ENCODE measurements around the gene IGF1.

IGF1 gene

DNA sequence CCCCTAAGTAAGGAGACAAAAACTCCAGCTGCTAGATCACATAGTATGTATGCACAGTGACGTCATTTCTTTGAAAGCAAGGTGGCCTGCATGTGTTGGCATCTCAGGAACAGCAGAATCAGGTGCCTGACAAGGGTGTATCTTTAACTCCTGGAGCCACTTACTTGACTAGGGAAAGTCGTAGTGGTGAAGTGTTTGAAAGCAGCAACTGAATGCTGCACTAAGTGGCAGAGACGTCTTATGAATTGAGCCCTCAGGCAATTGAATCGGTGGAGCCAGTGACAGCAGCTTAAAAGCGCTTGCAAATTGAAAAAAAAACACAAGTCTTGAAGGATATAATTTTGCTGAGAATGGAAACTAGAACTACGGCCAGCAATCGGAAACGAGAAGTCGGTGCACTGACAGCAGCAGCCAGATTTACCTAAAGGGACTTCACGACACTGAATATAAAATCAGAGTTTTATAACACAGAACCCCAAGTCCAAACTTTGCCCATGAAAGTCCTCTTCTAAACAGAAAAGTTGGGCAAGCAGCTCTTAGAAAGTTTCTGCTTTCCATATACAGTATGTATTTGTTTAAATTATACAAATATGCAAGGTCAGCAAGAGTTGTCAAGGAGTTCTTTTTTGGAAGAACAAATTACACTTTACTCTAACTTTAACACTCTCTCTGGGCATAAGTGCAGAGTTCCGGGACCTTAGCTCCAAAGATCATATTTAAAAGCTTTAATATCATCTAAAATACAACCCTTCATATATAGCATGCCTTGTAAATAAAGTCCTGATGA, 1.1 kb downstream of the IGF1 start:
- no peak overlapping the region for H3K4me3 Mint-ChIP-seq
- peaks cover 6% of the 10 kb centered on the region for H3K4me1 Mint-ChIP-seq
- H3K27ac Mint-ChIP-seq: no peak overlapping the region
- H3K36me3 Mint-ChIP-seq: peaks cover 5% of the 10 kb centered on the region
- no peaks in the 10 kb centered on the region for H3K9me3 Mint-ChIP-seq
- ATAC-seq: peak; percentile 38
- no peaks in the 10 kb centered on the region for H3K27me3 Mint-ChIP-seq

DNA sequence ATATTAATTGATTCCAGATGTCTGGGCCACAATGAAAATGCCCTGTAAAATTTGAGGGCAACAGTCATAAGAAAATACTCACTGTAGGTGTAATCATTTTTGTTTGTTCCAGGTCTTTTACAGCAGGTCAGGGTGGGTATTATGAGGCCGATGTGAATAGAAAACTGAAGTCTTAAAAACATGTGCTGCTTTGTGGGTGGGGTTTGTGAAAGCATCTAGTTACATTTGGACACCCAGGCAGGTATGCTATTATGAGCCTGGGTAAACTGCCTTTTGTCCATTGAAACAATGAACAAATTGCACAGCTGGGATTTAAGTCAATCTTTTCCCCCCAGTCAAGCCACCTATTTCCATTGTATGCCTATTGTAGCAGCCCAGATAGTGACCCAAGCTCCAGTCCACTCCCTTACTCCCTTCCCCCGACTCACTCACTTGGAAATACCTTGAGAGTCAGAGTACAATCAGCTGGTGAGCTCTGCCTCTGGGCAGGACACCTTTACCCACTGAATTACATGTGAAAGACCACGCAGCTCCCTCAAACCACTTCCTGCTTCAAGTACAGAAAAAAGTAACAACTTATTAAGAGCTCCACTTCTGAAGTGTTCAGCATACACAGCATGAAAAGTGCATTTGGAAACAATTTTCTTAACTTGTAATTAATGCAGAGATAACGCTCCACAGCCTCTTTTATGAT, 1.8 kb downstream of the IGF1 start:
- H3K36me3 Mint-ChIP-seq: peaks cover 5% of the 10 kb centered on the region
- peaks cover 8% of the 10 kb centered on the region for H3K4me1 Mint-ChIP-seq
- no peaks in the 10 kb centered on the region for H3K9me3 Mint-ChIP-seq
- peak; percentile 75 for ATAC-seq
- no peak overlapping the region for H3K4me3 Mint-ChIP-seq
- H3K27me3 Mint-ChIP-seq: no peaks in the 10 kb centered on the region
- no peak overlapping the region for H3K27ac Mint-ChIP-seq

DNA sequence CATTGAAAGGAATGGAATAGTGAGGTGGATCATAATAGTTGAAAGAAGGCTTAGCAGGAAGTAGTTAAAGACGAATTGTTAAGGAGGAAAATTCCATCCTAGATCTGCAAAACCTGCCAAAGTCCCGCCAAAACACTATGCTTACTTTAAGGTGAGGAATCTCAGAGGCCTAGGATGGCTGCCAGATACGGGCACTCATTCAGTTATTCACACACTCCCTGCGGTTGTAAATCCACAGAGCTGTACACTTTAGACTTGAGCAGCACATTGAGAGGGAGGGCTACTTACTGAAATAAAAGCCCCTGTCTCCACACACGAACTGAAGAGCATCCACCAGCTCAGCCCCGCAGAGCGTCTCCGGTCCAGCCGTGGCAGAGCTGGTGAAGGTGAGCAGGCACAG, 5.0 kb downstream of the IGF1 start:
- Mint-ChIP-seq H3K27me3 (no peaks in the 10 kb centered on the region), H3K4me3 (no peak overlapping the region), H3K9me3 (no peaks in the 10 kb centered on the region), H3K36me3 (no peaks in the 10 kb centered on the region), H3K4me1 (peaks cover 8% of the 10 kb centered on the region), H3K27ac (no peak overlapping the region)
- ATAC-seq: no peak

DNA sequence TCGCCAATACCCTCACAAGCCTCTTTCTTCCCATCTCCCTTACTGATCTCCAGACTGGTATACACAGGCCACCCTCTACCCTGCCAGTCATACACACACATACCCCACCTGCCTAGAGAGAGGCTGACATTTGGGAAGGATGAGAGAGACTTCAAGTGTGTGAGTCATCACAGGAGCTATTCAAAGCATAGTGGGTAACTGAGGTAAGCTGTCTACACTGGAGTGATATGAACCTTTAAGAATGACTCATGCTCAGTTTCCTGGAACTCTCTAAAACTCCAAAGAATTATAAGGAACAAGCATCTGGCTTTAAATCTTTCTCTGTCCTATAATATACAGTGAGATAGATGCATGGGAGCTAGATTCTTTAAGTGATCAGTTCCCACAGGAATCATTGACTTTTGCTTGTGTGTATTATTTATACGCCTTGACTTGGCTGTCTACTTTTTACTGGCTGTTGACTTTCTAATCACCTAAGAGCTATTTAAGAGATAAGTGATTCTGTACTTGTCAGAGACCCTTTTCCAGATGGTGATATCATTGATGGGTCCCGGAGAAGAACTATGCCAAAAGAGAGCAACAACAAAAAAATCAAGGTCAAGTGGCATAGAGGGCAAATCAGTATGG, 5.8 kb downstream of the IGF1 start:
- peaks cover 8% of the 10 kb centered on the region for H3K4me1 Mint-ChIP-seq
- H3K9me3 Mint-ChIP-seq: no peaks in the 10 kb centered on the region
- no peak overlapping the region for H3K4me3 Mint-ChIP-seq
- H3K36me3 Mint-ChIP-seq: no peaks in the 10 kb centered on the region
- ATAC-seq: peak; percentile 59
- peak overlapping the region; percentile 33 for H3K27ac Mint-ChIP-seq
- no peaks in the 10 kb centered on the region for H3K27me3 Mint-ChIP-seq

DNA sequence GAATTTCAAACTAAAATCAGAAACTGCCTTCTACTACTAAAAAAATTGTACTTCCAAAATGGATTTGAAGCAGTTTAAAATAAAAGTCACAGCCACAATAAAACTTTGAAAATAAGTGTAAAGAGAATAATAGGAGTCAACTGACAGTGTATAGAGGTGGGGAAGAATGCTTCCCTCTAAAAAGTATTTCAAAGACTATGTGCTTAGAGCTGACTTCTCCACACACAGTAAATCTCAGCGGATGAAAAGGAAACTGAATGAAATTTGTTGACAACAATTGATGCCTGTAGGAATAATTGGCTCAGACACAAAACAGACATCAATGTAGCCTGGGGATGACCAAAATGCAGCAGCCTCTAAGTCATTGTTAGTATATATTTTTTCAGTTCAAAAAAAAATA, 7.9 kb downstream of the IGF1 start:
- Mint-ChIP-seq H3K27ac (no peak overlapping the region), H3K36me3 (no peaks in the 10 kb centered on the region), H3K4me3 (no peak overlapping the region), H3K4me1 (peaks cover 8% of the 10 kb centered on the region), H3K27me3 (no peaks in the 10 kb centered on the region), H3K9me3 (no peaks in the 10 kb centered on the region)
- ATAC-seq: no peak

DNA sequence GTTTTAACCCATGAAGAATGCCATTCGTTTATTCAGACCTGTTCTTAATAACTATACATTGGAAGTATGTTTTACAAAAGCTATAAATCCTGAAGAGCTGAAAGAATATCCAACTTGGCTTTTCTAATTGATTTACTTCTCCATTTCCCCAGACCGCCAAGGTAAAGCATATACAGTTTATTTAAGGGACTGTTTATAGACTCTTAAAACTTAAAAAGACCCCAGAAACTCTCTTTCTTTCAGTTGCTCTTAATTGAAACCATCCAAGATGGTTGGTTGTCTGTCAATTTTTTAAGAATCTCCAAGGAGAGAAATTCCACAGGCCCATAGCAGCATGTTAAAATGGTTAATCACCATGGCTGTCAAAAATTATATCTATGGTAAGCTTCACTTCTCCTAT, 8.8 kb downstream of the IGF1 start:
- Mint-ChIP-seq H3K4me1 (peaks cover 8% of the 10 kb centered on the region), H3K27ac (no peak overlapping the region), H3K36me3 (no peaks in the 10 kb centered on the region), H3K27me3 (no peaks in the 10 kb centered on the region), H3K4me3 (no peak overlapping the region), H3K9me3 (no peaks in the 10 kb centered on the region)
- ATAC-seq: no peak

DNA sequence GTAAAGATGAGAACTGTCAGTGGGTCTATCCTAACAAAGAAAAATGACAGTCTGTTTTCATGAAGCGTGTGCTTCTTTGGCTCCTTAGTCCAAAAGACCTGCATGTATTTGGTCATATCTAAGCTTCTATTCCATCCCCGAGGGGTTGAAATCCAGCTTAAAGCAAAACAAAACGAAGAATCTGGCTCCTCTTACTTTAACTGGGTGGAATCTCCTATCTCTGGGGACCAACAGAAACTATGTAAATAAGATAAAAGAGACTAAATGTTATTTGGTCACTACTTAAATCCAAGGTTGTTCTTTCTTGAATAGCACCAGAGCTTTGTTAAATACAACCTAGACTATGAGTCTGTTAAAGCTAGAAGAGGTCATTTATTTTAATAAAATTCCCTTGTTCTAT, 9.4 kb downstream of the IGF1 start:
- Mint-ChIP-seq H3K9me3 (no peaks in the 10 kb centered on the region), H3K4me1 (peaks cover 8% of the 10 kb centered on the region), H3K27ac (no peak overlapping the region), H3K4me3 (no peak overlapping the region), H3K36me3 (no peaks in the 10 kb centered on the region), H3K27me3 (no peaks in the 10 kb centered on the region)
- no peak for ATAC-seq

DNA sequence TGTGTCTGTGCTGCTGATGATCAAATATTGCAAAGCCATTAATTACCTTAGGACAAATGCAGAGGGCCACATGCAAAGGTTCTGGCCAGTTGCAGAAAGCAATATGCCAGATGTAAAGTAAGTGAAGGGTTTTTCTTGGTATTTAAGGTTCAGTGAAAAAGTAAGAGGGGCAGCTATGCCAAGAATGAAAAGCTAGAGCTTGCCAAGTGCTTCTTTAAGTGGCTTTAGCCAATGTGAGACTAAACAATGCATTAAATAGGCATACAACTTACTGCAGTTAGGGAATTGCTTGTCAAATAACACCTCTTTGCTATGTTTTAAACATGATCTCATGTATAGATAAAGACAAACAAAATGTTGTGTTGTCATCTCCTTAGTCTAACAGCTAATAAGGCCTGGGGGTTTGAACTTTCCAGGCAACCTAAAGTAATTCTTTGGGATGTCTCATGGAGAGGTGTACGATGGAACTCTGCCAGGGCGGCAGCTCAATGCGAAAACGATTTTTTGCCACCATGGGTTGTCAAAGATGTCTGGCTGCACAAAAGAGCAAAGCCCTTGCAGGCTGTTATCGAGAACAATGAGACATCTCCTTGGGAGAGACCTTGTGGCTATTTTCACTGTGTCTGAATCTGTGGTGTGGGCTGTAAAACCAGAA, 12.0 kb downstream of the IGF1 start:
- no peaks in the 10 kb centered on the region for H3K36me3 Mint-ChIP-seq
- no peaks in the 10 kb centered on the region for H3K27me3 Mint-ChIP-seq
- no peak overlapping the region for H3K27ac Mint-ChIP-seq
- ATAC-seq: no peak
- no peaks in the 10 kb centered on the region for H3K4me1 Mint-ChIP-seq
- no peak overlapping the region for H3K4me3 Mint-ChIP-seq
- H3K9me3 Mint-ChIP-seq: no peaks in the 10 kb centered on the region

DNA sequence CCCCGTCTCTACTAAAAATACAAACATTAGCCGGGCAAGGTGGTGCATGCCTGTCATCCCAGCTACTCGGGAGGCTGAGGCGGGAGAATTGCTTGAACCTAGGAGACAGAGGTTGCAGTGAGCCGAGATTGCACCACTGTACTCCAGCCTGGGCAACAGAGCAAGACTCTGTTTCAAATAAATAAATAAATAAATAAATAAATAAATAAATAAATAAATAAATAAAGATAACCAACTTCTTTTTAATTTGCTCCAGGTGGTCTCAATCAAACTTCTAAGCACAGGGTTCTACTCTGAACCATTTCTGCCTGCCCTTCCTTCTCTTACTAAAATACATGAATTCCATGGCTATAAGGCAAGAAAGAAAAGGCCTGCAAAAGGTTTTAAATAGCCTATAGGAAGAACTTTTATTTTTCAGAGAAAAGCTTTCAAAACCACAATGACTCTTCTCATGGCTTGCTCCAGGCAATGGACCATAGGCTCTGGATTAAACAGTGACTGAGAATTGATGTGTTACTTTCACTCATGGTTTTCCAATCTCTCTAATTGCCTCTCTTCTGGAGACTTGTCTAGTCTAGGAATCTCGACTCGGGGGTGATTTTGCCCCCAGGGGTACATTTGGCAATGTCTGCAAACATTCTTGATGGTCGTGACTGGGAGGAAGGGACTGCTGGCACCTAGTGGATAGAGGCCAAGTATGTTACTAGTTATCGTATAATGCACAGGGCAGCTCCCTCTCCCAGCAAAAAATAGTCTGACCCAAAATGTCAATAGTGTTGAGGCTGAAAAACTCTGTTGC, 14.4 kb downstream of the IGF1 start:
- H3K4me3 Mint-ChIP-seq: no peak overlapping the region
- no peaks in the 10 kb centered on the region for H3K4me1 Mint-ChIP-seq
- H3K9me3 Mint-ChIP-seq: no peaks in the 10 kb centered on the region
- H3K27me3 Mint-ChIP-seq: no peaks in the 10 kb centered on the region
- H3K36me3 Mint-ChIP-seq: no peaks in the 10 kb centered on the region
- no peak overlapping the region for H3K27ac Mint-ChIP-seq
- ATAC-seq: no peak

DNA sequence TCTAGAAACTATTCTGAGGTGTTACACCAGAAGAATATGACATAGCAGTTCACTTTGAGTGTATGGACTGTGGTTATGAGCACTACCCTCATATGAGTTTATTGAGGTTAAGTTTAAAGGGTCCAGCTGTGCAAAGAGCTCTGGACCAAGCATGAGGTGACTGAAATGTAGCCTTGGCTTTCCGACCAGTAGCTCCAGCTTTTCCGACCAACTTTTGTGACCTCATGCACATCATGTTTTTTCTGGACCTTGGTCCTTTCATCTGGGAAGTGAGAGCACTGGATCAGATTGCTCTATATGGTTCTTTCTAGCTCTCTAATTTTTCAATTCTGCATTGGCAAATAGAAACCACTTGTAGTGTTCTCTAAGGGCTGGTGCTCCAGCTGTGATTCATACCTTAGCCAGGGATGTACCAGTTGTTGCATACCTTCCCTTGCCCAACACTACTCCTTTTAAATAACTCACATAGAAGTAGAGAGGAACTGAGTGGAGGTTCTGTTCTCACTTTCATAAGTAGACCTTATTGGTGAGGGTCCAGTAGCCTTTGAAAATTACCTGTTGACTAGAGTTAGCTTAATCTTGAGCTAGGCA, 16.6 kb downstream of the IGF1 start:
- H3K4me3 Mint-ChIP-seq: no peak overlapping the region
- H3K27me3 Mint-ChIP-seq: peaks cover 4% of the 10 kb centered on the region
- no peak for ATAC-seq
- H3K36me3 Mint-ChIP-seq: no peaks in the 10 kb centered on the region
- no peak overlapping the region for H3K27ac Mint-ChIP-seq
- no peaks in the 10 kb centered on the region for H3K9me3 Mint-ChIP-seq
- no peaks in the 10 kb centered on the region for H3K4me1 Mint-ChIP-seq

DNA sequence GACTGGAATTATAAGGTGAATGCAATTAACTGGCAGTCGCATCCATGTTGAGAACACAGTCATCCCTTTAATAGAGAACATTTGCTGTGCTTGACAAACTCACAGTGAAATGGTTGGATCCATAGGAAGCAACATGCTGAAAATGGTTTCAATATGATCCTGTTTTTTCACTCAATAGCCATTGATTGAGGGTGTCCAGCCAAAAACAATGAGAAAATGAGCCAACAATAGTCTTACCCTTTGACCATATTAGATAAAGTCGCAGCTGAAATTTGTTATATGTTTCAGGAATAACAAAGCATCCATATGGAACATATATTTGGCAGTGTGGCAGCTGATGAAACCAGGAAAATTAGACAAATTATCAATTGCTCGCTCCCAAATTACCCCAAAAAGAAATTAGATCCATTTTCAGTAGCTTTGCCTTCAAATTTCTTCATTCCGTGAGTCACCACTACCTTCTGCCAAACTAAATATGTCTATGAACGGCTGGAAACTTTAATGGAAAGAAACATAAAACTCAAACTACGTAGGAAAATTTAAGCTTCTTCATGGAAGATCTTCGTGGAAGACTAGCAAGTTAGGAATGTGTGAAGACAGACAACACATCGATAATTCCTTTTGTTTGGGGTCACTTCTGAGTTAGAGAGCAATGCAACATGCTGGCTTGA, 17.4 kb downstream of the IGF1 start:
- peaks cover 10% of the 10 kb centered on the region for H3K27me3 Mint-ChIP-seq
- H3K4me1 Mint-ChIP-seq: no peaks in the 10 kb centered on the region
- H3K27ac Mint-ChIP-seq: no peak overlapping the region
- no peaks in the 10 kb centered on the region for H3K36me3 Mint-ChIP-seq
- no peak overlapping the region for H3K4me3 Mint-ChIP-seq
- ATAC-seq: no peak
- no peaks in the 10 kb centered on the region for H3K9me3 Mint-ChIP-seq

DNA sequence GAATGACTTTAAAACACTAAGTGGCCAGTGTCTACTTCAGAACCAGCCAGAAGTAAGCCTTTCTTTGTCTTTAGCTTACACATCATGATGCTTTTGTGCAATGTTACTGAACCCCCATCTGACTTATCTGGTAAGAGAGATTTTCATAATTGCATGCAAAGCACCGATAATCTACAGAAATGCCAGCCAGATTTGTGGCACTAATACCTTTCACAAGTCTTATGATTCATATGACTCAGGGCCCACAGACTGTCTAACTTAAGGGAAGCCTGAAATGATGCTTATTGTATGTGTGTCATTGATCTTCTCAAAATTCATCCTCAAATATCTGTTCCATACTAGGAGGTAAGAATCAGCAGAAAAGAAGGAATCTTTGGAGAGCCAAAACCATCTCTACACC, 18.0 kb downstream of the IGF1 start:
- ATAC-seq: no peak
- no peaks in the 10 kb centered on the region for H3K36me3 Mint-ChIP-seq
- no peaks in the 10 kb centered on the region for H3K4me1 Mint-ChIP-seq
- no peaks in the 10 kb centered on the region for H3K9me3 Mint-ChIP-seq
- peaks cover 10% of the 10 kb centered on the region for H3K27me3 Mint-ChIP-seq
- H3K27ac Mint-ChIP-seq: no peak overlapping the region
- H3K4me3 Mint-ChIP-seq: no peak overlapping the region

DNA sequence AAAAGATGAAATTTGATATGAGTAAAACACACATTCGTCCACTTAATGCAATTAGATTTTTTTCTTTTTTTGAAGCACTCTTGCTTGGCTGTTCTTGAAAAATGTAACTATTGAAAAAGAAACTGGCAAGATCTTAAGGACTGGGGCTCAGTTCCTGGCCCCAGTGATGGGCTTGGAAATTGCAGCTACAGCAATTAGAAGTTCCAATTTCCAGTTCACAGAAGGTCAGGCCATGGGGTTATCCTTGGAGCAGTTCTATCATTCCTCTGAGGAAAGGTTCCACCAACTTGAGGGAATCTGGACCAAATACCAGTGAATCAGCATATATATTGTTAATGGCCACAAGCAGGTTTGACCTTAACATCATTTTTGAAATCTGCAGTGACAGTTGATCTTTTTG, 18.9 kb downstream of the IGF1 start:
- Mint-ChIP-seq H3K4me1 (no peaks in the 10 kb centered on the region), H3K27me3 (peaks cover 17% of the 10 kb centered on the region), H3K27ac (no peak overlapping the region), H3K4me3 (no peak overlapping the region), H3K9me3 (no peaks in the 10 kb centered on the region), H3K36me3 (no peaks in the 10 kb centered on the region)
- no peak for ATAC-seq

DNA sequence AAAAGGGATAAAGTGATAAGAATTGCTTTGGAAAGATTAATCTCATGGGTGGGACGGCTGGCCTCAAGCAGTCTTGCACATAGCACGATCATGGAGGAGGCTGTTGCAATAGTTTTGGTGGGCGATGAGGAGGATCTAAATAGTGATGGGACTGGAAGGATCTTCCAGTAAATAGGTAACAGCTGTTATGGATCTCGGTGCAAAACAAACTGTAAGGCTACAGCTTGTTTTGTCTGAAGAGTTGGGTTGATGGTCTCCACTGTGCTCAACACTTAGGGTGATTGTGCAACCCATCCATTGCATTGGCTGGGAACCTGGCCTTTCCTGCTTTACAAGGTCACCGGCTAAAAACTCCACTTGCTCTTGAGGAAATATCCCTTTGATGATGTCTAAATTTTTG, 21.0 kb downstream of the IGF1 start:
- Mint-ChIP-seq H3K36me3 (no peaks in the 10 kb centered on the region), H3K4me1 (no peaks in the 10 kb centered on the region), H3K27me3 (peaks cover 27% of the 10 kb centered on the region), H3K4me3 (no peak overlapping the region), H3K9me3 (no peaks in the 10 kb centered on the region), H3K27ac (no peak overlapping the region)
- no peak for ATAC-seq

All from stimulated activated memory B cell treated with anti-CD40 and anti-IgM and Interleukin-4, amounts not matched to agents 10 μg/mL and 1 μg/mL and 100 μg/mL, for 72 hours (primary cell).